MM.1S (cell line): ENCODE measurements around the gene SFXN4.

Experiments
- CTCF ChIP-seq: fragments of 300-600 bp; sonication (generic); IDR thresholded peaks from 2 replicates; pipeline ENCODE4 v1.5.1; 2016; ENCODE audit warnings: antibody characterized with exemption, low read length, mixed read lengths
- EZH2 ChIP-seq: fragments of 300-600 bp; sonication (generic); optimal IDR thresholded peaks from 2 replicates; pipeline ENCODE3; 2017; ENCODE audit warnings: low read depth, mild to moderate bottlenecking, antibody characterized with exemption, low read length, mixed read lengths

GRCh38 chr10:119098576-119098975 is 66.9 kb downstream of the SFXN4 start:
- TF ChIP-seq CTCF (no peak), EZH2 (no peak)
